ENCODE results near the gene CD7.

GRCh38 chr17:82334204-82334621 is 16.8 kb upstream of the CD7 start:
- no peak for TF ChIP-seq ZNF621 (tag by site-specific recombination; IDR thresholded peaks at IDR 0.05)
- no peak for TF ChIP-seq ZNF670 (tag by site-specific recombination; IDR thresholded peaks at IDR 0.05; ENCODE audit: low read depth)
- no peak for TF ChIP-seq CTCF (tag by site-specific recombination; IDR thresholded peaks at IDR 0.05)

Measured in HEK293 (cell line).